ENCODE measurements around the gene ALDOB. TPM values are rescaled to one million over a fixed set of nuclear protein-coding genes. Genes with fewer than 3 reads are reported as not detected.

ALDOB gene
- polyA plus RNA-seq (ENCODE audit: insufficient read length in 3 of 3) = 100 to 1,000 TPM; 742 to 756 (median 745) TPM
- long read RNA-seq, donor 1, transcript ALDOB-201 (9 exons, 2,451 nt) = major isoform, 273 of 569 reads
- long read RNA-seq, donor 1, transcript ALDOB-210 (3 exons, 1,034 nt) = minor isoform, 5 of 569 reads
- long read RNA-seq, donor 1, partial matches to known transcripts = 291 of 569 reads
- long read RNA-seq, donor 1, other reads (novel, unspliced or antisense) = 0 of 569 reads
- long read RNA-seq, donor 2, transcript ALDOB-210 (3 exons, 1,034 nt) = minor isoform, 6 of 824 reads
- long read RNA-seq, donor 2, transcript ALDOB-201 (9 exons, 2,451 nt) = major isoform, 312 of 824 reads
- long read RNA-seq, donor 2, partial matches to known transcripts = 506 of 824 reads
- long read RNA-seq, donor 2, other reads (novel, unspliced or antisense) = 0 of 824 reads
- long read RNA-seq, donor 3, transcript ALDOB-201 (9 exons, 2,451 nt) = major isoform, 115 of 353 reads
- long read RNA-seq, donor 3, partial matches to known transcripts = 236 of 353 reads
- long read RNA-seq, donor 3, other reads (novel, unspliced or antisense) = 0 of 353 reads
- long read RNA-seq, donor 4, transcript ALDOB-201 (9 exons, 2,451 nt) = major isoform, 250 of 648 reads
- long read RNA-seq, donor 4, partial matches to known transcripts = 394 of 648 reads
- long read RNA-seq, donor 4, other reads (novel, unspliced or antisense) = 0 of 648 reads
- long read RNA-seq, donor 5, transcript ALDOB-201 (9 exons, 2,451 nt) = major isoform, 83 of 143 reads
- long read RNA-seq, donor 5, partial matches to known transcripts = 59 of 143 reads
- long read RNA-seq, donor 5, other reads (novel, unspliced or antisense) = 0 of 143 reads
- long read RNA-seq, donor 6, transcript ALDOB-201 (9 exons, 2,451 nt) = major isoform, 128 of 655 reads
- long read RNA-seq, donor 6, partial matches to known transcripts = 523 of 655 reads
- long read RNA-seq, donor 6, other reads (novel, unspliced or antisense) = 0 of 655 reads
- long read RNA-seq, donor 7, transcript ALDOB-201 (9 exons, 2,451 nt) = major isoform, 212 of 449 reads
- long read RNA-seq, donor 7, partial matches to known transcripts = 232 of 449 reads
- long read RNA-seq, donor 7, other reads (novel, unspliced or antisense) = 0 of 449 reads
- long read RNA-seq, donor 8, transcript ALDOB-201 (9 exons, 2,451 nt) = major isoform, 5 of 6 reads
- long read RNA-seq, donor 8, partial matches to known transcripts = 0 of 6 reads
- long read RNA-seq, donor 8, other reads (novel, unspliced or antisense) = 0 of 6 reads
- long read RNA-seq, donor 9, transcript ALDOB-201 (9 exons, 2,451 nt) = major isoform, 368 of 1,130 reads
- long read RNA-seq, donor 9, transcript ALDOB-210 (3 exons, 1,034 nt) = minor isoform, 17 of 1,130 reads
- long read RNA-seq, donor 9, partial matches to known transcripts = 725 of 1,130 reads
- long read RNA-seq, donor 9, other reads (novel, unspliced or antisense) = 20 of 1,130 reads
- long read RNA-seq, donor 10, transcript ALDOB-201 (9 exons, 2,451 nt) = major isoform, 155 of 600 reads
- long read RNA-seq, donor 10, partial matches to known transcripts = 435 of 600 reads
- long read RNA-seq, donor 10, other reads (novel, unspliced or antisense) = 5 of 600 reads
- long read RNA-seq, donor 11, transcript ALDOB-201 (9 exons, 2,451 nt) = major isoform, 85 of 253 reads
- long read RNA-seq, donor 11, partial matches to known transcripts = 164 of 253 reads
- long read RNA-seq, donor 11, other reads (novel, unspliced or antisense) = 0 of 253 reads
- long read RNA-seq, donor 12, transcript ALDOB-201 (9 exons, 2,451 nt) = major isoform, 337 of 856 reads
- long read RNA-seq, donor 12, transcript ALDOB-210 (3 exons, 1,034 nt) = minor isoform, 11 of 856 reads
- long read RNA-seq, donor 12, partial matches to known transcripts = 487 of 856 reads
- long read RNA-seq, donor 12, other reads (novel, unspliced or antisense) = 19 of 856 reads
- long read RNA-seq, donor 13, transcript ALDOB-201 (9 exons, 2,451 nt) = major isoform, 24 of 43 reads
- long read RNA-seq, donor 13, partial matches to known transcripts = 19 of 43 reads
- long read RNA-seq, donor 13, other reads (novel, unspliced or antisense) = 0 of 43 reads
- long read RNA-seq, donor 14 = 0 reads
- long read RNA-seq, donor 15, transcript ALDOB-201 (9 exons, 2,451 nt) = major isoform, 229 of 756 reads
- long read RNA-seq, donor 15, transcript ALDOB-210 (3 exons, 1,034 nt) = minor isoform, 5 of 756 reads
- long read RNA-seq, donor 15, partial matches to known transcripts = 522 of 756 reads
- long read RNA-seq, donor 15, other reads (novel, unspliced or antisense) = 0 of 756 reads
- long read RNA-seq, donor 16, transcript ALDOB-201 (9 exons, 2,451 nt) = major isoform, 248 of 624 reads
- long read RNA-seq, donor 16, partial matches to known transcripts = 366 of 624 reads
- long read RNA-seq, donor 16, other reads (novel, unspliced or antisense) = 5 of 624 reads

DNA sequence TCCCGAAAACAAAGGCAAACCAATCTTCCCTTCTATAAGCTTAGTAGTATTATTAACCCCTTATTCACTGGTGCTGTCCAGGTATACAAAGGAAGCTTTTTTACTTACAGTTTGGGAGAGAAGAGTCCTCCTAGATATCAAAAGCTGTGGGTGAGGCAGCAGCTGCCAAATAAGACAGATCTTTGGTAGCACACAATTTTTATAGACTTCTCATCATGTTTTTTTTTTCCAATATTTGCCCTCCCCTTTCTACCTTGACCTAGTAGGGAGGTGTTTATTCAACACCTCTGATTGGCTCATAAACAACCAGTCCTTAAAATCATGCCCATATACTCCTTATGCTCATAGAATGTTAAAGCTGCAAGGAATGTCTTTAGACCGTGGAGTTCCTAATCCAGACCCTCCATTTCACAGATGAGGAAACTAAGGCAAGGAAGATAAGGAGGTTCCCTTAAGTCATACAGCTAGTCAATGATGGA lies at the start of gene ALDOB:
TSS of gene ALDOB (minus strand) at position 174 of the 479 bp plus-strand sequence. CDS start 4,887 bp downstream, outside the sequence.
- DNase-seq = no peak

GRCh38 chr9:101484046-101484445 lies 48.5 kb upstream of the ALDOB start:
- DNase-seq = no peak

DNA sequence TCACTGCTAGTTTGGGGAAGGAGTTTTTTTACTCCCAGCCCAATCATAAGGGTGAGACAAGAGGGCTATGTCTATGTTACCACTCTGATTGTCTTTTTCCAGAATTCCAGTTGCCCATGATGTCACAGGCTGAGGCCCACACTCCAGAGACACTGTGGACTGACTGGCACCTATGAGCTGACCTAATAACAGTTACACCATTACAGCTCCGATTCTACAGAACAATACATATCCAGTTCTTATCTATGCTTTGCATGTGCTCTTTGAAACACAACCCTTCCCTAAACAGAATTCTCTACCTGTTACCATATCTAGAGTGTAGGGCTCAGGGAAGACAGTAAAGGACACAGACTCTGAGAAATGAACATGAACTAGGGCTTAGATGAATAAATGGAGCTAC lies 45.7 kb upstream of the ALDOB start:
- no peak for DNase-seq

- no peak for DNase-seq
These were observed 44.8 kb upstream of the ALDOB start for GRCh38 chr9:101480386-101480785.

GRCh38 chr9:101479338-101480030 lies 43.9 kb upstream of the ALDOB start:
- DNase-seq = no peak

DNA sequence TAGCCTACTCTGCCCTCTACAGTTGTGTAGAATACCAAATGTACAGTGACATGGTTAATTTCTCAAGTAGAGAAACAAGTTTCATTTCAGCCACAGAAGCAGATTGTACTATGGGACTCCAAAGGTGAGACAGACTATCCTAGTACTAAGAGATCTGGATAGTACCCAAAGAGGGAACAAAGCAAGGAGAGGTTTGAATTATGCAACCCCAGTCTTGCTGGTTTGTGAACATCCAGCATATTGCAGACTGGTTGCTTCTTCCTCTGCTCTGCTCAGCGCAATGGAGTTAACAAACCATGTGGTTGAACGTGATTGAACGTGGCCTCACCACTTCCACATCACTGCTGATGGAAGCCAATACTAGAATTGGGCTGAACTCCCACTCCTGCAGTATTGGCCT lies 43.3 kb upstream of the ALDOB start:
- DNase-seq = no peak

GRCh38 chr9:101478444-101478843 lies 42.9 kb upstream of the ALDOB start:
- no peak for DNase-seq

GRCh38 chr9:101477736-101478135 lies 42.2 kb upstream of the ALDOB start:
- no peak for DNase-seq

DNA sequence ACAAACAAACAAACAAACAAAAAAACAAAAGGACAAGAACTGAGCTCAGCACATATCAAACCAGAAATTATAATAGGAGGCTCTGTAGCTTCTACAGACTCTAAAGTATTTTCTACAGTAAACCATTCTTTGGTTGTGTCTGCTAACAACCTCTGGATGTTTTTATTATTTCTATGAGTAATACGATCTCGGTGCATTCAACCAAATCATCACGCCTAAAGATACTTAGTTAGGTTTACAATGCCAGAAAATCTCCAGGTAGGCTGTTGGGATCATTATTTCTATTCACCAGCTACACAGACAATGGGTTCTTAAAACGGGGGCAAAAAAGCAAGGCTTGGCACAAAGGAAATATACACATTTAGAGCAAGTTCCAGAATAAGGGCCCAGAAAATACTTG lies 41.6 kb upstream of the ALDOB start:
- DNase-seq = no peak

DNA sequence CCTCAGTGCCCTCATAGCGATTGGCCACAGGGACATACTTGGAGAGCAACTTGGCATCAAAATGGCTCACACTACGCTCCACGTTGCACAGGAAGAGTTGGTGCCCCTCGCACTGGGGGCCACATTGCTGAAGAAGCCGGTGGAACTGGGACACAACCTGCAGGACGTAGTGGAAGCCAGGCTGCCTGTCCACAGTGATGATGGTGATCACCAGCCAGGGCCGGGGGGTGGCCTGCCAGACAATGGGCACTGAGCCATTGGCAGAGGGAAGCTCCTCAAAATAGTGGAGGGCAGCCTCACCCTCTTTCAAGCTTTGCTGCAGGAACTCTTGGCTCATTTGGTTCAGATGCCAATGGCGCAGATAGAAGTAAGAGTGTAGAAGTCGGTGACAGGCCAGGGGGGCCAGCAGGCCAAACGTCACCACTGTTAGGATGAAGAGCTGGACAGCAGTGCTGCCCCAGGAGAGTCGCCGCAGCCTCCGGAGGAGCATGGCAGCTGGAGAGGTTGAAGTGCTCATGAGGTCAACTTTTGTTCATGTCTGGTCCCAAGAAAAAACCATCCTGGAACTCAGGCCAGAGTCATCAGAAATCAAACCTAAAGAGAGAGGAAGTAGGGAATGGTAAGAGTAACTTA lies 41.1 kb upstream of the ALDOB start:
- no peak for DNase-seq

DNA sequence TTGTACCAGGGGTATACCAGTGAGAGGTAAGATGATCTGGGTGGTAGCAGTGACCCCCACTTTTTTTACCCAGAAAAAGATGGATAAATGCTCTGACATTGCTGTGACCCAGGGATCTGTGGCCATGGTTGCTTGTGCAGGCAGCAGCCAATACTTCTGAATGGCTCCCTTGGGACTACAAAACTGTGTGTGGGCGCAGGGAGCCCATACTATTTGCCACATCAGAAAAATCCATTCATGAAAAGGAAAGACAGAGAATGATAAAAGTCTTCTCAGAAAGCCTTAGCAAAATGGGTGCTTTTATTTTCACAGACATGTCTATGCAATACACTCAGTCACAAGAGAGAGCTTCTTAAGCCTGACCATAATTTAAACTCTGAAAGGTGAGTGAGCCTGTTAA lies 37.3 kb upstream of the ALDOB start:
- DNase-seq = no peak

DNA sequence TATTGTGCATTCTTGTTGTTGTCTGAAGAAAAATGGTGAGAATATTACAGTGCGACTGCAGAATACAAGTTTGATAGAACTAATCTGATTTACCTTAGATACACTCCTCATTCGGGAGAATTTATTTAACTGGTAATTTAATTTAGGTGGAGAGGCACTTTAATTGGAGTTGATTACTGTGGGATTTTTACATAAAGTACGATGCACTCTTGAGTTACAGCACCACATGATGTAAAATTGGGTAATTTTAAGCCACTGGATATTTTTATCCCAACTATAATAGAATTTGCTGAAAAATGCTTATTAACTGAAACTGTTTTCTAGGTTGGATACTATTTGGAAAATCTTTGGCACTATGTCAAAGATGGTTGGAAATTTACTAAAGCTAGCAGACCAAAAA lies 35.4 kb upstream of the ALDOB start:
- no peak for DNase-seq

DNA sequence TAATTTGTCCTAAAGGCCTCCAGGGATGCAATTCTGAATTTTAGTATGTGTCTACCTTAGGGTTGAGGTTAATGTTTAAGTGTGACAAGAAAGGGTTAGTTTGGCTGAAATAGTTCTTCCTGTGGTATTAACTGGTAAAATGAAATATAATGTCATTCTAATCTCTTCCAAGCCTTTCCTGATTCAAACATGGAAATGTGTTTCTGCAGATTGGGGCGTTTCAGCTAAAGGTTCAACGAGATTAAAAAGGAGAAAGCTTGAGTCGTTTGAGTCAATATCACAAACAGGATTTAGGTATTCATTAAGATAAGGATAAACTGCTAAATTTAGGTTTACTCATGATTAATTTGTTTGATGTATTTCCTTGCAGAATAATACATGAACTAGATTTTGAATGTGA lies 34.4 kb upstream of the ALDOB start:
- DNase-seq = no peak

DNA sequence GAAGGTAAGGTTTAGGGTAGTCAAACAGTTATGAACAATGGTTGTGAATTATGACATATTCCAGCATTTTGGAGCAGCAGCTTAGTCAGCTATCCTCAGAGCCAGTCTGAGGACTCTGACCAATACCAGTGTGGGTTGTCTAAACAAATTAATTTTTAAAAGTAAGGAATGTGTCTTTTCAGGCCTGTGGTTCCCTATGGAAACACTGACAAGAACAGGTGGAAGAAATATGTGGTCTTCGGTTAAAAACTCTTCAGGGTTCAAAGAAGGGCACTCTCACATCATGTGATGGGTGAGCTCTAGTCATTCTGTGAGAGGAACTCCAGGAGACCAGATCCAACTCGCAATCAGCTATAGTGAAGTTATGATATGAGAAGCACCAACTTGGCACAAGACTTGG lies 33.5 kb upstream of the ALDOB start:
- no peak for DNase-seq

DNA sequence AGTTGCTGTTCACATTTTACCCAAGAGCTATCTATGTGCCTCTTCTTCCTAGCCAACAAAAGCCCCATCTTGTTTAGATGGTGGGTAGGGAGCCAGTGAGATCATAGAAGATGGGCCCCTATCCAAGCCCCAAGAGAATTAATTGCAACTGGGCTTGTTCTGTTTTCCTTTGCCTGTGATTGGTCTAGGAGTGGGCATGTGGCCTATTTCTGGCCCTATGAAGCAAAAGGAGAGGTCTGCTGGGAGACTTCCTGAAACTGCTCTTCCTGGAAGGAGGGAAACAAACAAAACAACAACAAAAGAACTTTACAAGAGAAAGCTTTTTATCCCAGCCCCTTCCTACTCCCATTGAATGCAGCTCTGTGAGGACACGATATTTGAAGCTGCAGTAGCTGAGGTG lies 32.5 kb upstream of the ALDOB start:
- no peak for DNase-seq

DNA sequence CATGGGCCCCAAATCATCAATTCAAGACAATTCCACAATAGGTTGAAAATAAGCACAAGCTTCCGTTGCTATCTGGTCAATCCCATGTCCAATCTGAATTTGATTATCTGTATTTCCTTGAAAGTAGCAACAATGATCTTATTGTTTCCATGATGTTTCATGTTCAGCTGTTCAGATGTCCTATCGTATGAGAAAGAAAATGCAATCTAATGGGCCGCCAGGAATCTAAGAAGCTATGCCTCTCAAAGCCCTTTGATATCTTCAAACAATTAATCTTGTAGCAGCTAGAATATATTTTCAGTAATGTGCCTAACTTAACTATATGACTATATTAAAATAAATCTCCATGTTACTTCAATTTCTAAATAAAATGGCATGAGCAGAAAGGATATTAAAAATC lies 32.1 kb upstream of the ALDOB start:
- DNase-seq = no peak

DNA sequence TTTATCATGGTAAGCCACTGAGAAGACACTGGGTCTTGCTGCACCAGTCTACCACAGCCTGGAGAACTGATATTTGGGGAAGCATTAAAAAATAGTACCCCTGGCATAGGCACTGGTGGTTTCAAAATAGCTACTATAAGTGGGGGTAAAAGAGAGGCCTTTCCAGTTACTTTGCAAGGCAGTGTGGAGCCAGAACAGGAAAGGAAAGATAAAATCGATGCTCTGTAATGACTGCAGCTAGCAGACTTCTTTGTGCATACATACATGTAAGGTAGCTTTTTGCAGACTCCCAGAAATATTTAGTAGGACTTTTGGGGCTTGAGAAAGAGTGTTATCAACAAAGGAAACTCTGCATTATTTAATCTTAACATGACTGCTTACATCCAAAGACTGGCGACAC lies 31.3 kb upstream of the ALDOB start:
- no peak for DNase-seq

- DNase-seq = no peak
These were observed 29.8 kb upstream of the ALDOB start for GRCh38 chr9:101465326-101465915.
